Measurements from ENCODE around the gene ZNF598.

GRCh38 chr16:1959269-1960039 lies 50.2 kb downstream of the ZNF598 start, which contains the start of gene NDUFB10:
- TF ChIP-seq CTCF (conservative IDR thresholded peaks at IDR 0.05; ENCODE audit: low read depth in 2 of 2) (peak; percentile 44 to 70; a peak in 3 of 4 replicates), EZH2 (IDR thresholded peaks at IDR 0.05; ENCODE audit: low read depth, unreplicated experiment) (no peak), POLR2AphosphoS5 (IDR thresholded peaks at IDR 0.05; ENCODE audit: low read depth) (peak; percentile 96), EZH2phosphoT487 (IDR thresholded peaks at IDR 0.05; ENCODE audit: unreplicated experiment) (no peak), CREB1 (CRISPR knock-in tag; IDR thresholded peaks at IDR 0.05; ENCODE audit: low read depth) (peak; percentile 76)

Data from GM23338 (cell line).